Activated T-helper 1 cell treated with anti-CD3 and anti-CD28 coated beads, Interleukin-2, amount 50 U/mL, for 16 hours (primary cell): ENCODE data around the gene ZBTB43.
A peak's percentile ranks its signal among the peaks of the same experiment; 100 is the strongest.

ENCODE experiments used
- DNase-seq, 2 donors: peaks; one replicate each; pipeline ENCODE4 v3.0.0-alpha.2; 2020; ENCODE audit warnings: low read depth in 1 of 2, low spot score in 1 of 2

ZBTB43 gene

GRCh38 chr9:126856326-126856877 is 51.6 kb downstream of the ZBTB43 start:
- no peak for DNase-seq

- DNase-seq = no peak
Observed at GRCh38 chr9:126857261-126857960, 52.6 kb downstream of the ZBTB43 start.

GRCh38 chr9:126859111-126859510 is 54.3 kb downstream of the ZBTB43 start:
- DNase-seq = no peak

GRCh38 chr9:126860077-126860756 is 55.4 kb downstream of the ZBTB43 start, which contains the start of gene ZBTB34:
Gene ZBTB34, plus strand, starts transcription at chr9:126860639. Its CDS starts 18,761 bp downstream, at chr9:126879400.
- peak; percentile 62 to 76 for DNase-seq

- DNase-seq = no peak
Observed at GRCh38 chr9:126860757-126861466, 56.1 kb downstream of the ZBTB43 start.

- DNase-seq = no peak
Observed at GRCh38 chr9:126861707-126862103, 56.9 kb downstream of the ZBTB43 start.

- DNase-seq = no peak
Observed at GRCh38 chr9:126862104-126862761, 57.4 kb downstream of the ZBTB43 start.

GRCh38 chr9:126864771-126865170 is 59.9 kb downstream of the ZBTB43 start:
- no peak for DNase-seq

GRCh38 chr9:126869368-126869767 is 64.5 kb downstream of the ZBTB43 start:
- no peak for DNase-seq

GRCh38 chr9:126872516-126872915 is 67.7 kb downstream of the ZBTB43 start:
- no peak for DNase-seq

- no peak for DNase-seq
Observed at GRCh38 chr9:126874546-126875314, 69.9 kb downstream of the ZBTB43 start.

GRCh38 chr9:126875756-126876510 is 71.1 kb downstream of the ZBTB43 start:
- DNase-seq = no peak

- no peak for DNase-seq
Observed at GRCh38 chr9:126876531-126876930, 71.7 kb downstream of the ZBTB43 start.

- DNase-seq = no peak
Observed at GRCh38 chr9:126877418-126877817, 72.6 kb downstream of the ZBTB43 start.

- DNase-seq = no peak
Observed at GRCh38 chr9:126879288-126879687, 74.4 kb downstream of the ZBTB43 start.

GRCh38 chr9:126880226-126880946 is 75.5 kb downstream of the ZBTB43 start:
- no peak for DNase-seq

GRCh38 chr9:126880947-126881332 is 76.1 kb downstream of the ZBTB43 start:
- DNase-seq = no peak

- DNase-seq = no peak
Observed at GRCh38 chr9:126882746-126883145, 77.9 kb downstream of the ZBTB43 start.

GRCh38 chr9:126883636-126884035 is 78.8 kb downstream of the ZBTB43 start:
- no peak for DNase-seq
